Activated naive CD4-positive, alpha-beta T cell (primary cell): Measurements from ENCODE around the gene PLCH1.
"Not testable (repeated sequence)": the region's sequence is repeated elsewhere in the genome, so short reads cannot be mapped to it uniquely, and the experiment has no call there.

Experiments used
- DNase-seq, 4 experiments: peaks; one replicate each; lab custom pipeline; 2025; lab: John Stamatoyannopoulos, UW

The PLCH1 gene

DNA sequence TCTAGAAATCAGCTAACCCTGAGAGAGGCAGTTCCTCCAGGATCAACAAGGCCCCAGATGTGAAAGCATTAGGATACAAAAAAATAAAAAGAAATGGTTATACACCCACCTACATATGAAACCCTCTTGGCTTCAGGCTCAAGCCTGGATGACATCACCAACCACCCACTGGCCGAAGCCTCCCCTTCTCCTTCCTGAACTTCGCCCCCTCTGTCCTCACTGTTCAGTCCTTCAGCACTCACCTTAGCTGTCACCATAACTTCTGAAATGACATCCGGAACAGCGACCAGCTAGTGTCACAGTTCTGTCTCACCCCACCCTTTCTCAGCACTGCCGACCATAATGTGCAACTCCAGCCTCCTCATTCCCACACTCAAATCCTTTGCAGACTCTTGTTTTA is 98.7 kb downstream of the PLCH1 start:
- no peak for DNase-seq

DNA sequence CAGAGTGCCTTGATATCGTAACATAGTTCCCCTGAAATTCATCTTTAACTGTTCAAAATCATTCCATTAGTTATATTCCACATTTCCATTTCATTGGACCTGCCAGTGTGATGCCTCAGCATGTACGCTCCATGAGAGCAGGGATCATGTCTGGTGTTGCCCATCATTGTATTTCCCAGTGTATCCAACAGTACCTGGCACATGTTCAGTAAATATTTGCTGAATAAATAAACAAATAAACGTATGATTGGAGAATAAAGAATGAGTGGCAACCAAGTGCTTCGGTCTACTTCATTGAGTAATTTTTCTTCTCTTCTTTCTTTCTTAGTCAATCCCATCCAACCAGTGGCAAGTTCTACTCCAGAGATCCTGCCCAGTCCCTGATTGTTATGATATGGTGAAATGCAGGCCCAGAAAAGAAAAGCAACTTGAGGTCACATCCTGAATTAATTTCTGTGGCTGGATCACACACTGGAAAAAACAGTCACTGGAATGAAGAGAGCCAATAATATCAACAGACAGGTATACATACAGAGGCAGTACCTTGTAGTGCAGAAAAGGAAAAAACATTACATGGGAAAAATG is 101.2 kb downstream of the PLCH1 start:
- no peak for DNase-seq

DNA sequence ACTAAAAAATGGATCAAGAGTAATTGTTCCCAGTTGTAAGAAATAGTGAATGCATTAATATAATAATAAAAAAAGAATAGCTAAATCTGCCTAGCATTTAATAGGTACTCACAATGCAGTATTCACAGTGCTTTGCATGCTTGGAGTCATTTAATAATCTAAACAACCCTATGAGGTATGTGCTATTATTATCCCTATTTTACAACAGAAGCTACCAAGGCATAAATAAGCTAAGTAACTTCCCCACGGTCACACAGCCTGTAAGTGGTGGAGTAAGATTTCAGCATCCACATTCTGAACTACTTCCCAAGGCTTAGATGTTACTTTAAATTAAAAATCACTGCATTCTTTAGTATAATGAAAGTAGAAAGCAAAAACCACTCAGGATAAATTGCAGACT is 102.9 kb downstream of the PLCH1 start:
- DNase-seq, result no peak

DNA sequence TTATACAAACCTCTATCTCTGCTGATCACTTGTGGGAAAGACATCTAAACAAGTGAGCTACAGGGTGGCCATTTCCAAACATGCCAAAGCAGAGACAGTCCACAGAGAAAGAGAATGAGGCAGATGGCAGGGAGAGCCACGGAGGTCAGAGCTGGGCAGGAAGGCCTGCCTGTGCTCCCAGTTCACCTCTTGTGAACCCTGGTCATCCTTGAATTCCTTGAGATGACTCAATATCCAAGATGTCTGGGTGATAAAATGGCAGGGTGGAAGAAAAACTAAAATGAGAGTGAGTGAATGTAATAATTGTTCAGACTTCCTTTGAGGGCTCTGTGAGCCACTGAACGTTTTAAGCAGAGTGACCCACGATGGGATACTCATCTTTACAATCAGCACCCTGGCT is 104.8 kb downstream of the PLCH1 start:
- no peak for DNase-seq

DNA sequence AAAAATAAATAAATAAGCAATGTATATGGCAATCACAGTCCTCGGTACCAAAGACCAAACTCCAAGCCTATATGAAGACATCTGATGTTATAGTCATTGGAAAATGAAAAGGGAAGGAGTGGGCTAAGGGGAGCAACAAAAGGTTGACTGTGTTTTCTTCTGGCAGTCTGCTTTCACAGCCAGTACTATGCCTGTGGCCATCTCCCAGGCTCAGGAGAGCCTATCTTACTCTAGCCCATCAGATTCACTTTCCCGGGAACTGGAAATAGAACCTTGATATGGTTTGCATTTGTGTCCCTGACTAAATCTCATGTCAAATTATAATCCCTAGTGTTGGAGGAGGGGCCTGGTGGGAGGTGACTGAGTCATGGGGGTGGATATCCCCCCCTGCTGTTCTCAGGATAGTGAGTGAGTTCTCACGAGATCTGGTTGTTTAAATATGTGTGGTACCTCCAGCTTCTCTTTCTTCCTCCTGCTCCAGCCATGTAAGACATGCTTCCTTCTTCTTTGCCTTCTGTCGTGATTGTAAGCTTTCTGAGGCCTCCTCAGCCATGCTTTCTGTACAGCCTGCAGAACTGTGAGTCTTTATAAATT is 105.3 kb downstream of the PLCH1 start:
- DNase-seq, result no peak

DNA sequence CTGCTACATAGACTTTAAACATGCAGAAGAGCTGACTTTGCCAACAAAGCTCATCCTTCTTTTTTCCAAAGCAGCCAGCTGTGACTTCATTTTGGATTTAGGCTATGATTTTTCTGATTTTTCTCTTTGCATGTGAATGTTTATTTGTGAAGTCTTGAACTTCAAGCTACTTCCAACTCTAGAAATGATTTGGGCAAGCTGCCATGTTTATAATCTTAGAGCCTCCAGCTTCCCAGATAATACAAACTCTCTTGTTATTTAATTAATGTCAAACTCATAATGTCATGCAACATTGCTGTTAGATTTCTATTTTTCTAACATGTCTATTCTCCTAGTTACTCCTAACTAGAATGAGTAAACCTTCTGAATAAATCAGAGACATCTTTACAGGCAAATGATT is 106.4 kb downstream of the PLCH1 start:
- not testable (repeated sequence) for DNase-seq

DNA sequence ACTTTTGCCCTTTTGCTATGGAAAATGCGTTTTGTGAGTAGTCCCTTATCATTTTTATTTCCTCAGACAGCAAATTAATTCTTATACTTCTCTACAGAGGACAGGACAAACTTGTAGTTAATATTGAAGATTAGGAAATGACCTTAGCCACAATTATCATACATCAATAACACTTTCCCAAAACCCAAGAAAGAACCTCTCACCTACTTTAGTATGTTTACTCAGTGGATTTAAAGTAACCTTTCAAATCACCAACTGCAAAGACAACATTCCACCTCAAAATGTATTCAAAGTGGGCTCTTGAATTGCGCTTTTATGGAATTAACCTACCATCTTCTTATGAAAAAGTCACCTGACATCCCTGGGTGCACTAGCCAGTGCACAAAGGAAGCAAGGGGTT is 107.3 kb downstream of the PLCH1 start:
- no peak for DNase-seq

DNA sequence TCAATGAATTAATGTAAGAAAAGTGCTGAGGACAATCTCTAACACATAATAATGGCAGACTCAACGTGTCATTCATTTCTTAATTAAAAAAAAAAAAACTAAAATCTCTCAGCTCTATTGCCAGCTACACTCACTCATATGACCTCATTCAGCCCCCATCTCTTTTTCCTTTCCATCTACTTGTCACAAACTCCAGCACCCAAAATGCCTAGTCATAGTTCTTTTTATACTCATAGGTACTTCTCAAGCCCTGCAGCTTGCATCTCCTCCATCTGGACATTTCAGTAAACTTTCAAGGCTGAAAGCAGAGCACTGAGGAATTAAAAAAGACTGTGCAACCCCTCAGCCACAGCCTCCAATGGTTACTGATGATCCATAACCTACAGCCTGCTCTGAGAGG is 109.8 kb downstream of the PLCH1 start:
- DNase-seq, result no peak

DNA sequence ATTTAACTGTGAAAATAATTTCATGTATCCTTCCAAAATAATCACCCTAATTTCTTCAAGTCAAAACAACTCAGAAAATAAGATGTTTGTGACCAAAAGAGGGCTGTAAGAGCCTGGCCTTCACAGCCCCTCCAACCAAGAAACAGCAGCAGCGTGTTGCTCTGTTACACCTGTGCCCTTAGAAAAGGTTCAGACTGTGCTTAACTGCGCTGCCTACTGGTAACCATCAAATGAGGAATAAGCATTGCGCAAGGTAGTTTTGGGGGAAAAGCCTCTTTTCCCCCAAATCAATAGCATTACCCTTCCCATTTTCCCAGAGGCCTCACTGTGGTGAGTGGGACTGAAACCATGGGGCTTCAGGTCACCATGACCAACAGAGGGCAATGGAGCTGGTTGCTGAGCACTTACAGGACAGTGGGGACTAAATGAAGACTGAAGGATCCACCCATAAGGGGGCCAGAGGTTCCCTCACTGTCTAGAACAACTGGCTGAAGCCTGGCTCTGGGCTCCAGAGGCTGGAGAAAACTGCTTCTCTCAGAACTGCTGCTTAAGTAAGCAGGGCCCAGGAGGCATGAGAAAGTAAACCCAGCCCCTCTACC is 110.7 kb downstream of the PLCH1 start:
- DNase-seq, result no peak

DNA sequence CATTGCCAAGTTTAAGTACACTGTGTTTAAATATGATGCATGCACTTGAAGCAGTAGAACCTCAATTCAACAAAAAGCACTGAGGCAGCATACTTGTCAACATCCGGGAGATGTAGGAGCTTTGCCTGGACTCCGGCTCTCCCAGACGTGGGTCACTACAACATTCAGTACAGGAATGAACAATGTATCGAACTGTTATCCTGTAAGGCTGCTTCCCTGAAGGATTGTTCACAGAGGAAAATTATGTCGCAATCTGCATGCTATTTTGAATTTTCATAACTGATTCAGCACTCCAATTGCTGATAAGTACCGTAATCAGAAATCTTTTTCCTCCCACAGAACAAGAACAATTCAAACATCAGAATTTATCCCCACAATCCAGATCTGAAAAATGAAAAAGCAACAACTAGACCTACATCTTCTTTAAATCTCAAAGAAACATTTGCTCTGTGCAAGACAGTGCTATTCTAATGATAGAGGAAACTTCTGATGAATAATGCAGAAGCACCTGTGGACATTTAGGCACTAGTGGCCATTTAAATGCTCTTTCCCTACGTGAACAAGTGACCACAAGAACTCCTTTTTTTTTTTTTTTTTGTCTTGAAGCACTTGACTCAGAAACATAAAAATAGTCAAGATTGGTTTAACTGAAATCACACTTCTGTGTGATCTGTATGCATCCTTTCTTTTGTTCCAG is 113.4 kb downstream of the PLCH1 start:
- DNase-seq, result no peak

DNA sequence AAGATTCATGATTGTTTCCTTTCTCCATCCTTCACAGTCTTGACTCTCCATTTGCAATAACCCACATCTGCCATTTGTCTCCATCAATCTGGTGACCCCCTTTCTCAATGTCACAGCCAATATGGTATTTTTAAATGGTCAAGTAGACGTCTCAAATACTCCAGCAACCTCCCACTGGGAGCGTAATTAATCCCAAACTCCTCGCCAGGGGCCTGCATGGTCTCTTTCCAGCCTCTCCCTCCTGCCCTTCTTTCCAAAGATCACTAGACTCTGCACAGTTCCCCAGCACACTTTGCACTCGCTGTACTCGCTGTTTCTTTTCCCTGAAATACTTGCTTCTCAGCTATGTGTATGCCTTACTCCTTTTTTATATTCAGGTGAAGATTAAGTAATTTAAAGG is 115.3 kb downstream of the PLCH1 start:
- no peak for DNase-seq

DNA sequence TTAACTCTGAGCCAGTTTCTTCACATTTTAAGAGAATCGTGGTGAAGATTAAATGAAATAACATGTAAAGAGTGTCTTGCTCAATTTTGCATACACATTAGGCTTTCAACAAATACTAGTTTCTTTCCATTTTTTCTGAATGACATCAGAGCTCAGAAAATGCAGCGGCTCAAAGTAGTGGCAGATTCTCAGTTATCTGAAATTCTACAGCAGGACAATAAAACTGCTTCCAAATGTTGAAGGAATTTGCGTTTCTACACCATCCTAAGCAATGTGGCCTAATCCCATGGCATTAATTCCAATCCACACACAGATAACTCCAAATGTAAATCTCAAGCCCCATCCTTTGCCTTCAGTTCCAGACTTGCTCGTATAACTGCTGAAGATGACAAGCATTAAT is 115.8 kb downstream of the PLCH1 start:
- DNase-seq, result no peak

DNA sequence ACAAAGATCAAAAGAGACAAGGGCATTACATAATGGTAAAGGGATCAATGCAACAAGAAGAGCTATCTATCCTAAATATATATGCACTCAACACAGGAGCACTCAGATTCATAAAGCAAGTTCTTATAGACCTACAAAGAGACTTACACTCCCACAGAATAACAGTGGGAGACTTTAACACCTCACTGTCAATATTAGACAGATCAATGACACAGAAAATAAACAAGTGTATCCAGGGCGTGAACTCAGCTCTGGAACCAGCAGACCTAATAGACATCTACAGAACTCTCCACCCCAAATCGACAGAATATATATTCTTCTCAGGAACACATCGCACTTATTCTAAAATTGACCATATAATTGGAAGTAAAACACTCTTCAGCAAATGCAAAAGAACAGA is 122.2 kb downstream of the PLCH1 start:
- DNase-seq, result not testable (repeated sequence)

DNA sequence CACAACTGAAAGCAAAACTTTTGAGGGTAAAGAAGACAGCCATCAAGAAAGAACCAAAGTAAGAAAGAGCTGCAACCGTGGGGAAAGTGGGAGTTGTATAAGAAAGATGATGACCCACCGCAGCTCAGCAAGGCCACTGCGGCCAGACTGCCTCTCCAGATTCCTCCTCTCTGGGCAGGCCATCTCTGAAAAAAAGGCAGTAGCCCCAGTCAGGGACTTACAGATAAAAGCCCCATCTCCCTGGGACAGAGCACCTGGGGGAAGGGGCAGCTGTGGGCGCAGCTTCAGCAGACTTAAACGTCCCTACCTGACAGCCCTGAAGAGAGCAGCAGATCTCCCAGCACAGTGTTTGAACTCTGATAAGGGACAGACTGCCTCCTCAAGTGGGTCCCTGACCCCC is 124.3 kb downstream of the PLCH1 start:
- DNase-seq, result not testable (repeated sequence)

DNA sequence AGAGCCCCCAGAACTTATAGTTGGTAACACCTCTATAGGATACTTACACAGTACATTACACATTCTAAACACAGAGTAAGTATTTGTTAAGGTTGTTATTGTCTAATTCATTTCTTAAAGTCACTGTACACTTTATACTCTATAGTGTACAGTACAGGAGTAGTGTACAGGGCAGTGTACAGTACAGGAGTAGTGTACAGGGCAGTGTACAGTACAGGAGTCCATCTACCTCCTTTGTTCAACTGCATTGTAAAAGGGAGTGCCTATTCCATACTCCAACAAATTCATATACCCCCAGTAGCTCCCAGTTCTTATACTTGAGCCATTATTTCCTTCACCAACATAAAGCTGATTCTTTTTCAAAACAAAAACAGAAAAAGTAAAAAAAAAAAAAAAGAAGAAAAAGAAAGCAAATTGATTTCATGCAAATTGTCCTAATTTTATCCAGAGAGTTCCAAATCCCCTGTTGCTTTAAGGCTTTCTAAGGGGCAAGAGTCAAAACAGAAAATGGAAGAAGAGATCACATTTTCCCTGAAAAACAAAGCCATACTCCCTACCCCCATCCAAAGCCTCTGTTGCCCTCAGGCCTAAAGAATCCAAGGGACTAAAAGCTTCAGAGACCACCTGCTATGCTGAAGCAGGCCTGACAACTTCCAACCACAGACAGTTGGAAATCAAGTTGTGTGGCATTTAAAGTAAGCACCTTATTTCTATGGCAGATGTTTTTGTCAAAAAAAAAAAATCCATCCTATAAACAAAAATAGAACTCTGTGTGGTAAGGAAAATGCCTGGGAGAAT is 125.6 kb downstream of the PLCH1 start:
- no peak for DNase-seq

DNA sequence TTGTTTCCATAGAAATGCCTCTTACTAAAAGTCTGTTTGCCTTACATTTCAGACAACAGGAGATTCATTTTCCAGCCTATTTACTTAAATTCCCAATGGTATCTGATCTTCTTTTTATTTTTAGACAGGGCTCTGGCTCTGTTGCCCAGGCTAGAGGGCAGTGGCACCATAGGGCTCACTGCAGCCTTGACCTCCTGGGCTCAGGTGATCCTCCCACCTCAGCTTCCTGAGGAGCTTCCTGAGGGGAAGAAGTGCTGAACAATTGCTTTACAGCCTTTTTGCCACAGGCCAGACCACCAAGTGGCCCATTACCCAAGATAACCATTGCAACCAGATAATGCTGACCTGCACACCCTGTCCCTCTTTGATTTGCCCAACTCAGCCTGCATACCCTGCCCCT is 126.3 kb downstream of the PLCH1 start:
- no peak for DNase-seq

DNA sequence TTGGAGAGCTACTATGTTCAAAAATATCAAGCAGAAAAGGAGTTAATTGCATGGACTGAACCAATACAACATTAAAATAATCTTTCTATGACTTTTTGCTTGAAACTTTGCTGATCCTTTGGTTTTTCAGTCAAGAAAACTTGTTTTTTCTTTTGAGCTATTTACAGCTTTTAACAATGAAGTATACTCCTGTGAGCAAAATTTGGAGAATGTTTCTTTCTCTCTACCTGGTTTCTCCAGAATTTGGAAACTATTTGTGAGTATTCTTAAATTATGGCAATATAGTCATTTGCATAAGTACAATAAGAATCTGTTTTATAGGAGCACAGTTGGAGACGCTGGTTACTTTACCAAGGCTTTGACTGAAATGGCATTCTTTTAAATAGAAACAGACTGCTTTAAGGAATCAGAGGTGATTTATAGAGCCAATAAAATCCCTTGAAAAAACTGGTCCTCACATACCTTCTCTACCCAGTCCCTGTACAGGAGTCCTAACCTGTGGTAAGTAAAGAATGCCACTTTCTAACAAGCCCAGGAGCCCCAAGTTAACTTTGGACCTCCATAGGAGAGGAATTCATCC is 127.4 kb downstream of the PLCH1 start:
- DNase-seq, result no peak

DNA sequence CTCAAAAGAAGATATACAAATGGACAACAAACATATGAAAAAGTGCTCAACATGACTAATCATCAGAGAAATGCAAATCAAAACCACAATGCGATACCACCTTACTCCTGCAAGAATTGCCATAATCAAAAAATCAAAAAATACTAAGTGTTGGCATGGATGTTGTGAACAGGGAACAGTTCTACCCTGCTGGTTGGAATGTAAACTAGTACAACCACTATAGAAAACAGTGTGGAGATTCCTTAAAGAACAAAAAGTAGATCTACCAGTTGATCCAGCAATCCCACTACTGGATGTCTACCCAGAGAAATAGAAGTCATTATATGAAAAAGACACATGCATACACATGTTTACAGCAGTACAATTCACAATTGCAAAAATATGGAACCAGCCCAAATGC is 129.7 kb downstream of the PLCH1 start:
- DNase-seq, result not testable (repeated sequence)

DNA sequence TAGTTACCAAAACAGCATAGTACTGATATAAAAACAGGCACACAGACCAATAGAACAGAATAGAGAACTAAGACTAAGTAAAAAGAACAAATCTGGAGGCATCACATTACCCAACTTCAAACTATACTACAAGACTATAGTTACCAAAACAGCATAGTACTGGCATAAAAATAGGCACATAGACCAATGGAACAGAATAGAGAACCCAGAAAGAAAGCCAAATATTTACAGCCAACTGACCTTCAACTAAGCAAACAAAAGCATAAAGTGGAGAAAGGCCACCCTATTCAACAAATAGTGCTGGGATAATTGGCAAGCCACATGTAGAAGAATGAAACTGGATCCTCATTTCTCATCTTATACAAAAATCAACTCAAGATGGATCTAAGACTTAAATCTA is 130.5 kb downstream of the PLCH1 start:
- DNase-seq, result not testable (repeated sequence)

DNA sequence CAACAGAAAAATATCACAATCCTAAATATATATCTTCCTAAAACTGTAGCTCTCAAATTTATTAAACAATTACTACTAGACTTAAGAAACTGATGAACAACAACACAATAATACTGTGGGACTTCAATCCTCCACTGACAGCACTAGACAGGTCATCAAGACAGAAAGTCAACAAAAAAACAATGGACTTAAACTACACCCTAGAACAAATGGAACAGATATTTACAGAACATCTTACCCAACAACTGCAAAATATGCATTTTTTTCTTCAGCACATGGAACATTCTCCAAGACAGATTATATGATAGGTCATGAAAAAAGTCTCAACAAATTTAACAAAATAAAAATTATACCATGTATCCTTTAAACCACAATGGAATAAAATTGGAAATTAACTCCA is 133.4 kb downstream of the PLCH1 start:
- DNase-seq, result no peak

DNA sequence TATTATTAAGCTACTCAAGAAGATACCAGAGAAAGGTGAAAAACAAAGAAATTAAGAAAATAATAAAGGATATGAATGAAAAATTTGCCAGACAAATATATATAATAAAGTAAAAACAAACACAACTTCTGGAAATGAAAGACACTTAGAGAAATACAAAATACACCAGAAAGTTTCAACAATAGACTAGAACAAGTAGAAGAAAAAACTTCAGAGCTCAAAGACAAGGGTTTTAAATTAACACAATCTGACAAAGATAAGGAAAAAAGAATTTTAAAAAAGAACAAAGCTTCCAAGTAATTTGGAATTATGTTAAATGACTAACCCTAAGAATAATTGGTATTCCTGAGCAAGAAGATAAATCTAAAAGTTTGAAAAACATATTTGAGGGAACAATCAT is 135.3 kb downstream of the PLCH1 start:
- DNase-seq, result no peak

DNA sequence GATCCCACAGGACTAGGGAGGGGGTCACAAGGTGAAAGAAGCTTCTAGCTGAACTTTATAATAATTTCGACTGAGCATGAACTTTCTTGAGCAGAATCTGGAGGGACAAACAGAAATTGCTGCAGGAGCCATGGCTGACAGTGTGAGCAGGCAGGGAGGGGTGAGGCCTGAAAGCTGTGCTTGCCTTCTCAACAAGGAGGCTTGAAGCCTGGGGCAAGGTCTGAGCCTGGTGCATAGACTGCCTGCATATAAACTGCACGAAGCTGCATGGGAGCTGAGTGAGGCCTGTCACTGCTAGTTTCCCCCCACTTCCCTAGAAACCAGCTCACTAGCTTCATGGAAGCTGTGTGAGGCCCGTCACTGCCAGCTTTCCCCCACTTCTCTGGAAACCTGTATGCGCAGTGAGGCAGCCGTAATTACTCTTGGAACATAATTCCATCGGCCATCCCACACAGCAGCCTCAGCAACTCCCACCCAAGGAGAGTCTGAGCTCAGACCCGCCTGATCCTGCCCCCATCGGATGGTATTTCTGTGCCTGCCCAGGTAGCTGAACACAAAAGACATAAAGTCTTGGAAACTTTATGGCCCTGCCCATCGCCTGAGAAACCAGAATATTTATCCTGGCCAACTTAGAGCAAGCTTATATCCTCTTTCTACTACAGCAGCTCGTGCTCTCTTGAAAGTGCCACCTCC is 136.5 kb downstream of the PLCH1 start:
- no peak for DNase-seq
